ENCODE data around the gene CAMK1D. TPM values are rescaled to one million over a fixed set of nuclear protein-coding genes. Genes with fewer than 3 reads are reported as not detected.

CAMK1D gene
- total and polyA plus RNA-seq, 2 of the 4 experiments (the other 2 are of a cell fraction) = 5.0 to 5.3 TPM

DNA sequence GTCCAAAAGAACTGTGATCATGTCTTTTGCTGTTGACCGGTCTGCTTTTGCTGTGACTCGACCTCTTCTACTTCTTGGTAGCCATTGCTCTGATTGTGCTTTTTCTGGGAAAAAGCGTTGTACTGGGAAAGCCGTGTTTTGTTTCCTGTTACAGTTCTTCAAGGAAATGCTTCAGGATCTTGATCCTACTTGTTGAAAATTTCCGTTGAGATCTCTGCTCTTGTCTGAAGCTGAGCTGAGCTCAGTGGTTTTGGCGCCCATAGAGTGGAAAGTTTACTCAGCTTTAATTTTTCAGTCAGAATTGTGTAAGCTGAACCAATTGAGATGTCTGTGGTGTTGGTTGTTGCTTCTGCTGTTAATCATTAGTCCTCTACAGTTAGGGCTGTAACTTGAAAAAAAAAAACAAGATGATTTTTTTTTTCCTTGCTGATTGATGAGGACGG is 349.9 kb downstream of the CAMK1D start:
- ATAC-seq (ENCODE audit: low read depth) = no peak
- intact Hi-C loops (cut with micrococcal nuclease) (no loop called here), dilution Hi-C loops (cut with HindIII; ENCODE audit: low sequenced_read_pairs, unreplicated experiment) (no loop called here), in situ Hi-C loops (cut with MboI; ENCODE audit: low sequenced_read_pairs) (no loop called here)
- no peak overlapping the region for H3K4me2 ChIP-seq (ENCODE audit: low read depth, low read length)
- H3K56ac ChIP-seq (ENCODE audit: extremely low read depth, insufficient read depth, low read length) = no peak overlapping the region
- WGBS, 2 experiments (ENCODE audit: extremely low coverage in 2 of 2, insufficient read length in 1 of 2) = 93% methylated on average over 4 of the region's 7 CpGs; no CpG with 5 or more reads in 1 of the 2 experiments
- no TSS peak for BruUV-seq (replicated peaks)
- no peaks in the 10 kb centered on the region for H3K9me3 ChIP-seq (ENCODE audit: control insufficient read depth, insufficient read depth, low read length)
- ChIA-PET POLR2A (ENCODE audit: unreplicated experiment) (no interaction called here), CTCF (no interaction called here)
- no peak overlapping the region for H2AFZ ChIP-seq (replicated peaks; ENCODE audit: low read length, poor library complexity)
- TF ChIP-seq NFE2L2 (IDR thresholded peaks at IDR 0.05; ENCODE audit: low read depth, low read length) (no peak), FOS (IDR thresholded peaks at IDR 0.05; ENCODE audit: low read depth, low read length) (no peak), RAD21 (IDR thresholded peaks at IDR 0.05; ENCODE audit: low read length) (no peak), RCOR1 (IDR thresholded peaks at IDR 0.05; ENCODE audit: insufficient replicate concordance, low read length) (no peak), BHLHE40 (IDR thresholded peaks at IDR 0.05; ENCODE audit: low read depth, low read length) (no peak), CHD1 (IDR thresholded peaks at IDR 0.05; ENCODE audit: low read depth, low read length) (no peak), CEBPB (IDR thresholded peaks at IDR 0.05; ENCODE audit: low read depth, low read length) (no peak), RFX5 (IDR thresholded peaks at IDR 0.05; ENCODE audit: low read depth, low read length) (no peak), SMC3 (IDR thresholded peaks at IDR 0.05; ENCODE audit: low read depth, low read length) (no peak), MXI1 (IDR thresholded peaks at IDR 0.05; ENCODE audit: borderline replicate concordance, low read depth, low read length) (no peak), POLR2A (IDR thresholded peaks at IDR 0.05; ENCODE audit: low read depth, low read length) (no peak), MAZ (IDR thresholded peaks at IDR 0.05; ENCODE audit: borderline replicate concordance, low read depth, low read length) (no peak), MAFK (IDR thresholded peaks at IDR 0.05; ENCODE audit: low read depth, low read length) (no peak)
- TF ChIP-seq, protein P1, sequence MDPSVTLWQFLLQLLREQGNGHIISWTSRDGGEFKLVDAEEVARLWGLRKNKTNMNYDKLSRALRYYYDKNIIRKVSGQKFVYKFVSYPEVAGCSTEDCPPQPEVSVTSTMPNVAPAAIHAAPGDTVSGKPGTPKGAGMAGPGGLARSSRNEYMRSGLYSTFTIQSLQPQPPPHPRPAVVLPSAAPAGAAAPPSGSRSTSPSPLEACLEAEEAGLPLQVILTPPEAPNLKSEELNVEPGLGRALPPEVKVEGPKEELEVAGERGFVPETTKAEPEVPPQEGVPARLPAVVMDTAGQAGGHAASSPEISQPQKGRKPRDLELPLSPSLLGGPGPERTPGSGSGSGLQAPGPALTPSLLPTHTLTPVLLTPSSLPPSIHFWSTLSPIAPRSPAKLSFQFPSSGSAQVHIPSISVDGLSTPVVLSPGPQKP (IDR thresholded peaks at IDR 0.05; ENCODE audit: borderline replicate concordance, low read depth, low read length) = no peak
- TF ChIP-seq, protein P2, sequence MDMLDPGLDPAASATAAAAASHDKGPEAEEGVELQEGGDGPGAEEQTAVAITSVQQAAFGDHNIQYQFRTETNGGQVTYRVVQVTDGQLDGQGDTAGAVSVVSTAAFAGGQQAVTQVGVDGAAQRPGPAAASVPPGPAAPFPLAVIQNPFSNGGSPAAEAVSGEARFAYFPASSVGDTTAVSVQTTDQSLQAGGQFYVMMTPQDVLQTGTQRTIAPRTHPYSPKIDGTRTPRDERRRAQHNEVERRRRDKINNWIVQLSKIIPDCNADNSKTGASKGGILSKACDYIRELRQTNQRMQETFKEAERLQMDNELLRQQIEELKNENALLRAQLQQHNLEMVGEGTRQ (IDR thresholded peaks at IDR 0.05; ENCODE audit: low read depth, low read length) = no peak
- TF ChIP-seq, protein P3, sequence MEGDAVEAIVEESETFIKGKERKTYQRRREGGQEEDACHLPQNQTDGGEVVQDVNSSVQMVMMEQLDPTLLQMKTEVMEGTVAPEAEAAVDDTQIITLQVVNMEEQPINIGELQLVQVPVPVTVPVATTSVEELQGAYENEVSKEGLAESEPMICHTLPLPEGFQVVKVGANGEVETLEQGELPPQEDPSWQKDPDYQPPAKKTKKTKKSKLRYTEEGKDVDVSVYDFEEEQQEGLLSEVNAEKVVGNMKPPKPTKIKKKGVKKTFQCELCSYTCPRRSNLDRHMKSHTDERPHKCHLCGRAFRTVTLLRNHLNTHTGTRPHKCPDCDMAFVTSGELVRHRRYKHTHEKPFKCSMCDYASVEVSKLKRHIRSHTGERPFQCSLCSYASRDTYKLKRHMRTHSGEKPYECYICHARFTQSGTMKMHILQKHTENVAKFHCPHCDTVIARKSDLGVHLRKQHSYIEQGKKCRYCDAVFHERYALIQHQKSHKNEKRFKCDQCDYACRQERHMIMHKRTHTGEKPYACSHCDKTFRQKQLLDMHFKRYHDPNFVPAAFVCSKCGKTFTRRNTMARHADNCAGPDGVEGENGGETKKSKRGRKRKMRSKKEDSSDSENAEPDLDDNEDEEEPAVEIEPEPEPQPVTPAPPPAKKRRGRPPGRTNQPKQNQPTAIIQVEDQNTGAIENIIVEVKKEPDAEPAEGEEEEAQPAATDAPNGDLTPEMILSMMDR (conservative IDR thresholded peaks at IDR 0.05; ENCODE audit: low read depth, low read length) = no peak
- no peaks in the 10 kb centered on the region for H4K20me1 ChIP-seq (ENCODE audit: insufficient read depth, low read length)
- no peak for DNase-seq
- no peak overlapping the region for H3K9ac ChIP-seq (ENCODE audit: low read depth, low read length)
- no peaks in the 10 kb centered on the region for H3K36me3 ChIP-seq (ENCODE audit: control insufficient read depth, insufficient read depth, low read length)
- no peak overlapping the region for H4K8ac ChIP-seq (ENCODE audit: low read depth in 2 of 2, low read length in 2 of 2)
- H2AK9ac ChIP-seq (replicated peaks; ENCODE audit: low read depth, low read length, poor library complexity) = no peak overlapping the region
- peak overlapping the region; percentile 35; the same call in 1 of the 3 replicates for H2BK15ac ChIP-seq (ENCODE audit: low read depth, low read length)
- no peak overlapping the region for H4K91ac ChIP-seq (ENCODE audit: insufficient read depth, low read depth, low read length)
- H3K9me1 ChIP-seq (ENCODE audit: insufficient read depth, low read length) = peaks cover 9% of the 10 kb centered on the region; the same call in 1 of the 2 replicates
- H3K27me3 ChIP-seq (ENCODE audit: control insufficient read depth, insufficient read depth, low read length) = no peaks in the 10 kb centered on the region
- no peak overlapping the region for H3K14ac ChIP-seq (replicated peaks; ENCODE audit: low read depth, low read length)
- 0 out of 2 replicates have a peak overlapping the region, but pooled peaks have one; percentile 5 for H2BK120ac ChIP-seq (ENCODE audit: low read depth, low read length)
- H3K79me1 ChIP-seq (ENCODE audit: low read depth in 1 of 2, low read length in 2 of 2) = no peaks in the 10 kb centered on the region
- no peak overlapping the region for H2BK5ac ChIP-seq (ENCODE audit: low read depth, low read length, poor library complexity, severe bottlenecking)
- peak overlapping the region; percentile 59; the same call in 1 of the 2 replicates for H3K18ac ChIP-seq (ENCODE audit: low read depth, low read length)
- 0 out of 2 replicates have a peak overlapping the region, but pooled peaks have one; percentile 47 for H4K5ac ChIP-seq (ENCODE audit: low read depth, low read length)
- H3K4me3 ChIP-seq (ENCODE audit: insufficient read depth, low read depth, low read length) = no peak overlapping the region
- peak overlapping the region; percentile 43; the same call in 1 of the 2 replicates for H2BK20ac ChIP-seq (ENCODE audit: low read depth, low read length)
- H3K27ac ChIP-seq (ENCODE audit: insufficient read depth, low read length) = no peak overlapping the region
- H2AK5ac ChIP-seq (ENCODE audit: low read depth, low read length) = no peak overlapping the region
- H3K4ac ChIP-seq (ENCODE audit: low read depth, low read length) = no peak overlapping the region
- peaks cover 13% of the 10 kb centered on the region for H3K4me1 ChIP-seq (ENCODE audit: control insufficient read depth, insufficient read depth, low read length)
- no peak overlapping the region for H3K23ac ChIP-seq (ENCODE audit: low read depth, low read length)

Data from IMR-90 (cell line).